Erythroblast (primary cell): ENCODE results near the gene AGAP1.

Source experiments
- GATA1 ChIP-seq: IDR thresholded peaks from 2 replicates; pipeline ENCODE4 v1.6.1; 2011; ENCODE audit warnings: low read depth, mild to moderate bottlenecking, control low read depth, low read length, moderate library complexity
- POLR2A ChIP-seq: IDR thresholded peaks from 2 replicates; pipeline ENCODE4 v1.6.1; 2011; ENCODE audit warnings: mild to moderate bottlenecking, low read length

DNA sequence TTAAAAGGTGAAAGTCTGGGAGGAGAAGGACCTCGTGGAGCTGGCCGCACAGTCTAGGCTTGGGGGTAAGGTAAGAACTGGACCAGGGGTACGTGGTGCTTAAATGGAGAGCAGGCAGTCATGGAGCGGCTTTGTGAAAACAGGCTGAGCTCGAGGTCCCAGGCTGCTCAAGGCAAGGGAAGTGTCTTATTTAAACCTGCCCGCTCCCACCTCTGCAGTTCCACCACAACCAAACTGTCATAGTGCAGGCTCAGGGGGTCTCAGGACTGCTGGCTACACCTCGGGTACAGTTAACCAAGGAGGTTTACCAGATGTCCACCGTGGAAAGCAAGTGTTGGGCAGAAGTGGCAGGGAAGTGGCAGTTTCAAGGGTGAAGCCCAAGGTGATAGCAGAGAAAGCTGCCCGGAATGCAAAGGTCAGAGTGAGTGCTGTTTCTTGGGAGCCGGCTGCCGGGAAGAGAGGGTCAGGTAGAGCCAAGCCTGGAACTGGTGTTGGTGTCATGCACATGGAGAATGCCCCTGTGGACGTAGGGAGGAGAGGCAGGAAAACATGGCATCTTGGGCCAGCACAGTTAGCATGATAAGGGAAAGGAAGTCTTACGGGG, 471.0 kb downstream of the AGAP1 start:
- TF ChIP-seq POLR2A (no peak), GATA1 (no peak)
